GM19324 (cell line): Measurements from ENCODE around the gene MS4A4A.
"Not testable (repeated sequence)": the region's sequence is repeated elsewhere in the genome, so short reads cannot be mapped to it uniquely, and the experiment has no call there.

Source experiments
- ATAC-seq: cut with Tn5 transposase; IDR thresholded peaks from one replicate; pipeline ENCODE4 v1.9.1; 2021; ENCODE audit warnings: mild to moderate bottlenecking, moderate library complexity; ENCODE audit not compliant: unreplicated experiment, low FRiP score

MS4A4A gene

GRCh38 chr11:60301178-60301577 is 20.7 kb downstream of the MS4A4A start:
- ATAC-seq: no peak

GRCh38 chr11:60301884-60302283 is 21.4 kb downstream of the MS4A4A start:
- ATAC-seq: not testable (repeated sequence)

- no peak for ATAC-seq
These were observed 23.2 kb downstream of the MS4A4A start for GRCh38 chr11:60303661-60304060.

GRCh38 chr11:60305906-60306619 is 25.6 kb downstream of the MS4A4A start:
- ATAC-seq: no peak

GRCh38 chr11:60307507-60308195 is 27.2 kb downstream of the MS4A4A start:
- no peak for ATAC-seq

GRCh38 chr11:60310407-60310998 is 30.0 kb downstream of the MS4A4A start:
- ATAC-seq: no peak

GRCh38 chr11:60314635-60315321 is 34.3 kb downstream of the MS4A4A start:
- ATAC-seq: no peak

- no peak for ATAC-seq
These were observed 35.4 kb downstream of the MS4A4A start for GRCh38 chr11:60315871-60316270.

- no peak for ATAC-seq
These were observed 35.9 kb downstream of the MS4A4A start for GRCh38 chr11:60316317-60316716.

- no peak for ATAC-seq
These were observed 38.3 kb downstream of the MS4A4A start for GRCh38 chr11:60318726-60319125.

GRCh38 chr11:60321051-60321450 is 40.6 kb downstream of the MS4A4A start:
- no peak for ATAC-seq

- ATAC-seq: no peak
These were observed 46.5 kb downstream of the MS4A4A start, which contains the start of gene MS4A6E for GRCh38 chr11:60326955-60327354. TSS of gene MS4A6E (plus strand) at chr11:60327255. CDS start at chr11:60334896, 7,641 bp downstream.

- no peak for ATAC-seq
These were observed 48.0 kb downstream of the MS4A4A start for GRCh38 chr11:60328460-60328859.

GRCh38 chr11:60332846-60333245 is 52.4 kb downstream of the MS4A4A start:
- ATAC-seq: no peak

GRCh38 chr11:60334005-60334620 is 53.6 kb downstream of the MS4A4A start:
- ATAC-seq: no peak

GRCh38 chr11:60336767-60337391 is 56.4 kb downstream of the MS4A4A start:
- ATAC-seq: no peak

- ATAC-seq: no peak
These were observed 57.6 kb downstream of the MS4A4A start for GRCh38 chr11:60338053-60338452.

GRCh38 chr11:60339356-60339755 is 58.9 kb downstream of the MS4A4A start:
- no peak for ATAC-seq

- ATAC-seq: no peak
These were observed 62.7 kb downstream of the MS4A4A start for GRCh38 chr11:60343094-60343704.

GRCh38 chr11:60344146-60344545 is 63.7 kb downstream of the MS4A4A start:
- ATAC-seq: no peak
